Measurements from ENCODE around the gene ELL3.
"Not testable (repeated sequence)": the region's sequence is repeated elsewhere in the genome, so short reads cannot be mapped to it uniquely, and the experiment has no call there.

ELL3 gene

GRCh38 chr15:43791993-43792760 lies 15.4 kb upstream of the ELL3 start, which contains the start of gene SERF2:
Gene SERF2 (plus strand): TSS chr15:43792320. CDS start chr15:43792377, 57 bp downstream.
- DNase-seq (ENCODE audit: low read depth in 2 of 2): peak; percentile 99 to 100

- no peak for DNase-seq (ENCODE audit: low read depth in 2 of 2)
Observed at GRCh38 chr15:43789409-43789808, 12.6 kb upstream of the ELL3 start.

- no peak for DNase-seq (ENCODE audit: low read depth in 2 of 2)
Observed at GRCh38 chr15:43779016-43779415, 2.2 kb upstream of the ELL3 start.

- peak; percentile 80 to 85 for DNase-seq (ENCODE audit: low read depth in 2 of 2)
Observed at GRCh38 chr15:43777267-43777914, 625 bp upstream of the ELL3 start.

GRCh38 chr15:43776101-43776717 lies 557 bp downstream of the ELL3 start:
- no peak for DNase-seq (ENCODE audit: low read depth in 2 of 2)

- no peak for DNase-seq (ENCODE audit: low read depth in 2 of 2)
Observed at GRCh38 chr15:43775411-43775965, 1.3 kb downstream of the ELL3 start.

- DNase-seq (ENCODE audit: low read depth in 2 of 2): no peak
Observed at GRCh38 chr15:43774062-43774461, 2.7 kb downstream of the ELL3 start.

- no peak for DNase-seq (ENCODE audit: low read depth in 2 of 2)
Observed at GRCh38 chr15:43772624-43773023, 4.1 kb downstream of the ELL3 start.

GRCh38 chr15:43771816-43772215 lies 5.0 kb downstream of the ELL3 start:
- no peak for DNase-seq (ENCODE audit: low read depth in 2 of 2)

- peak in 1 of 2 donors; percentile 34 for DNase-seq (ENCODE audit: low read depth in 2 of 2)
Observed at GRCh38 chr15:43769584-43770228, 7.1 kb downstream of the ELL3 start.

- DNase-seq (ENCODE audit: low read depth in 2 of 2): no peak
Observed at GRCh38 chr15:43763819-43764446, 12.8 kb downstream of the ELL3 start.

- no peak for DNase-seq (ENCODE audit: low read depth in 2 of 2)
Observed at GRCh38 chr15:43762824-43763223, 13.9 kb downstream of the ELL3 start.

- DNase-seq (ENCODE audit: low read depth in 2 of 2): no peak
Observed at GRCh38 chr15:43751885-43752284, 24.9 kb downstream of the ELL3 start.

- no peak for DNase-seq (ENCODE audit: low read depth in 2 of 2)
Observed at GRCh38 chr15:43749690-43750345, 26.9 kb downstream of the ELL3 start.

GRCh38 chr15:43748376-43748775 lies 28.4 kb downstream of the ELL3 start:
- DNase-seq (ENCODE audit: low read depth in 2 of 2): no peak

GRCh38 chr15:43746903-43747309 lies 29.9 kb downstream of the ELL3 start:
- DNase-seq (ENCODE audit: low read depth in 2 of 2): not testable (repeated sequence)

GRCh38 chr15:43746245-43746902 lies 30.4 kb downstream of the ELL3 start, which contains the start of gene PDIA3:
Gene PDIA3 (plus strand): TSS chr15:43746438. CDS start chr15:43746540, 102 bp downstream.
- DNase-seq (ENCODE audit: low read depth in 2 of 2): peak; percentile 87 to 89

- no peak for DNase-seq (ENCODE audit: low read depth in 2 of 2)
Observed at GRCh38 chr15:43735416-43735815, 41.4 kb downstream of the ELL3 start.

GRCh38 chr15:43728053-43728725 lies 48.6 kb downstream of the ELL3 start:
- DNase-seq (ENCODE audit: low read depth in 2 of 2): not testable (repeated sequence)

- not testable (repeated sequence) for DNase-seq (ENCODE audit: low read depth in 2 of 2)
Observed at GRCh38 chr15:43726306-43726705, 50.5 kb downstream of the ELL3 start.

All from stimulated activated CD8-positive, alpha-beta memory T cell treated with anti-CD3 and anti-CD28 coated beads, Interleukin-2, amount 100 ng/mL, for 48 hours (primary cell).